ENCODE results near the gene KAT8. TPM values are rescaled to one million over a fixed set of nuclear protein-coding genes. Genes with fewer than 3 reads are reported as not detected.
A peak's percentile ranks its signal among the peaks of the same experiment; 100 is the strongest.

The KAT8 gene
- 107 TPM for total RNA-seq (2013)
- polyA plus RNA-seq, result 100 to 1,000 TPM in 1 of 3 donors, 10 to 100 TPM in 2; 34.5 to 136 (median 42.0) TPM
- polyA minus RNA-seq, result 56.8 and 90.1 TPM in 2 replicates
- total RNA-seq, result 34.9 to 94.2 (median 70.9) reads per million in 11 experiments

DNA sequence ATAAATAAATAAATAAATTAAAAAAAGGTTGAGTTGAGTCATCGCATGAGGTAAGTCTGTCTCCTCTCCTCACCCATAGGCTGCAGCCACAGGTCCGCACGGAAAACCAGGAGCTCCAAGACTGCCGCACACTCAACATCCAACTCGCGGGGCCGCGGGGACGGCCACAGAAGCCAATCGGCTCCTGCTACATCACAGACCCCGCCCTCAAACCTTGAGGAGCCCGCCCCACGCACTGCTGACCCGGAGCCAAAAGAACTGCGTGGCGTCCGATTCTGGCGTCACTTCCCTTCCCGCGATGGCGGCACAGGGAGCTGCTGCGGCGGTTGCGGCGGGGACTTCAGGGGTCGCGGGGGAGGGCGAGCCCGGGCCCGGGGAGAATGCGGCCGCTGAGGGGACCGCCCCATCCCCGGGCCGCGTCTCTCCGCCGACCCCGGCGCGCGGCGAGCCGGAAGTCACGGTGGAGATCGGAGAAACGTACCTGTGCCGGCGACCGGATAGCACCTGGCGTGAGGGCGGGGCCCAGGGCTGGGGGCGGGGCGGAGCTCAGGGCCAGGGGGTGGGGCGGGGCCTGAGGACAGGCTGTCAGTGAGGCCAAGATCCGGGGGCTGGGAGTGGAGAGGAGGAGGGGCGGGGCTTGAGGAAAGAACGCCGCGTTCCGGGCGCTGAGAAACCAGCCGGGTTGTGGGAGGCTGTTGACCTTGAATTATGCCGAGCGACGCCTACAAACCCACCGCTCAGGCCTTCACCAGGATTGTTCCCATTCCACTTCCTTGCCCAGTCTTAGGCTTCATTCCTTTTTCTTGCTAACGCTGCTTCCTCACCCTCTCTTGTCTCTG, at the start of gene KAT8:
Gene KAT8, plus strand, starts transcription at position 281 of the 839 bp plus-strand sequence. Its CDS starts 18 bp downstream, at position 299.
- peak within 1 kb of the TSS; percentile 61 to 91 (median 79) for H3K4me3 ChIP-seq (replicated peaks in 1 of 3; ENCODE audit: low read depth in 2 of 3, low read length in 3 of 3)
- peaks cover 26 to 41% of the 10 kb centered on the region in 2 donors for H3K36me3 ChIP-seq (replicated peaks in 1 of 2; ENCODE audit: control insufficient read depth in 1 of 2, insufficient read depth in 2 of 2, low read length in 2 of 2)
- peaks cover 55% of the 10 kb centered on the region for H3K79me2 ChIP-seq (ENCODE audit: insufficient read depth, low read length)
- peak within 1 kb of the TSS; percentile 97 to 99 for H3K27ac ChIP-seq (ENCODE audit: low read depth in 1 of 2, low read length in 2 of 2)
- no peak for TF ChIP-seq CTCF (IDR thresholded peaks at IDR 0.05)
- DNase-seq, result peak; percentile 96 to 99 (median 97)
- peaks cover 36 to 49% of the 10 kb centered on the region in 2 donors for H3K36me3 Mint-ChIP-seq
- no peaks in the 10 kb centered on the region for H3K9me3 ChIP-seq (replicated peaks in 1 of 2; ENCODE audit: control insufficient read depth in 1 of 2, insufficient read depth in 1 of 2, low read length in 2 of 2)
- peaks cover 54% of the 10 kb centered on the region for H3K4me1 Mint-ChIP-seq
- peak within 1 kb of the TSS; percentile 80 for H3K9ac ChIP-seq (ENCODE audit: insufficient read depth, low read length, poor library complexity, severe bottlenecking)
- peak within 1 kb of the TSS; percentile 97 to 100 (median 100) for H3K27ac Mint-ChIP-seq
- peaks cover 0 to 2% (median 0%) of the 10 kb centered on the region in 3 donors for H3K27me3 Mint-ChIP-seq (ENCODE audit: low read depth in 3 of 3)
- H3K4me2 ChIP-seq (replicated peaks; ENCODE audit: extremely low read depth, low read length, poor library complexity, severe bottlenecking), result peak within 1 kb of the TSS; percentile 90
- H4K20me1 ChIP-seq (ENCODE audit: insufficient read depth, low read length), result no peaks in the 10 kb centered on the region
- H3K27me3 ChIP-seq (ENCODE audit: control insufficient read depth in 2 of 2, insufficient read depth in 2 of 2, low read length in 2 of 2), result no peaks in the 10 kb centered on the region
- H3K4me1 ChIP-seq (ENCODE audit: control insufficient read depth in 1 of 2, insufficient read depth in 2 of 2, low read length in 2 of 2), result peaks cover 55 to 66% of the 10 kb centered on the region in 2 donors
- 0% methylated on average over 46 of the region's 68 CpGs for WGBS (ENCODE audit: insufficient coverage)
- no peak within 1 kb of the TSS for H2AFZ ChIP-seq (ENCODE audit: insufficient read depth, low read depth, low read length, poor library complexity, severe bottlenecking)
- H3K4me3 Mint-ChIP-seq, result peak within 1 kb of the TSS; percentile 91
- intact Hi-C loops (cut with micrococcal nuclease), result loop anchor here (1.0 to 10.0 kb wide), 7 partner anchors 12 to 757 kb away; partner anchors contain the start of genes ARMC5 (in 1 of the 2), ITGAX (in 1 of the 2) and ZNF267 (in 1 of the 2)
- H3K9me3 Mint-ChIP-seq, result peaks cover 0 to 3% (median 0%) of the 10 kb centered on the region in 7 donors

GRCh38 chr16:31071861-31072260, 45.6 kb upstream of the KAT8 start:
- Histone ChIP-seq H3K9me3 (replicated peaks in 1 of 2; ENCODE audit: control insufficient read depth in 1 of 2, insufficient read depth in 1 of 2, low read length in 2 of 2) (no peaks in the 10 kb centered on the region), H3K4me2 (replicated peaks; ENCODE audit: extremely low read depth, low read length, poor library complexity, severe bottlenecking) (peak overlapping the region; percentile 99), H3K79me2 (ENCODE audit: insufficient read depth, low read length) (peaks cover 77% of the 10 kb centered on the region), H2AFZ (ENCODE audit: insufficient read depth, low read depth, low read length, poor library complexity, severe bottlenecking) (no peak overlapping the region), H3K27me3 (ENCODE audit: control insufficient read depth in 2 of 2, insufficient read depth in 2 of 2, low read length in 2 of 2) (no peaks in the 10 kb centered on the region), H3K36me3 (replicated peaks in 1 of 2; ENCODE audit: control insufficient read depth in 1 of 2, insufficient read depth in 2 of 2, low read length in 2 of 2) (peaks cover 8 to 14% of the 10 kb centered on the region in 2 donors), H3K27ac (ENCODE audit: low read depth in 1 of 2, low read length in 2 of 2) (peak overlapping the region in 1 of 2 donors; percentile 100), H3K9ac (ENCODE audit: insufficient read depth, low read length, poor library complexity, severe bottlenecking) (peak overlapping the region; percentile 96), H4K20me1 (ENCODE audit: insufficient read depth, low read length) (peaks cover 43% of the 10 kb centered on the region), H3K4me3 (replicated peaks in 1 of 3; ENCODE audit: low read depth in 2 of 3, low read length in 3 of 3) (peak overlapping the region in 1 of 3 experiments; percentile 98), H3K4me1 (ENCODE audit: control insufficient read depth in 1 of 2, insufficient read depth in 2 of 2, low read length in 2 of 2) (peaks cover 26 to 29% of the 10 kb centered on the region in 2 donors)
- Mint-ChIP-seq H3K36me3 (peaks cover 11 to 15% of the 10 kb centered on the region in 2 donors), H3K9me3 (no peaks in the 10 kb centered on the region), H3K27ac (peak overlapping the region in 6 of 7 donors; percentile 6 to 97 (median 58)), H3K4me1 (peaks cover 29% of the 10 kb centered on the region), H3K4me3 (peak overlapping the region in 1 of 2 donors; percentile 6), H3K27me3 (ENCODE audit: low read depth in 3 of 3) (no peaks in the 10 kb centered on the region)
- DNase-seq, result peak in 1 of 3 donors; percentile 44
- intact Hi-C loops (cut with micrococcal nuclease), result loop anchor here in 1 of 2 donors (2.0 kb wide), 1 partner anchor 37 kb away; no protein-coding TSS in a partner anchor
- 75% methylated on average over 2 of the region's 4 CpGs for WGBS (ENCODE audit: insufficient coverage)
- TF ChIP-seq CTCF (IDR thresholded peaks at IDR 0.05), result no peak
